BLaER1 treated with 17β-estradiol and CSF1 and Interleukin-3, amounts not matched to agents 10 nM and 100 nM (cell line): ENCODE results near the gene PROZ.
A peak's percentile ranks its signal among the peaks of the same experiment; 100 is the strongest.

Experiments
- H3K27ac ChIP-seq, 11 experiments: shearing (Covaris generic); formaldehyde crosslinking; 2 replicates each; pipeline ENCODE4 v1.8.1; 2022
- H3K27me3 ChIP-seq, 11 experiments: shearing (Covaris generic); formaldehyde crosslinking; 2 replicates each; pipeline ENCODE4 v1.8.1; 2022
- H3K36me3 ChIP-seq, 11 experiments: shearing (Covaris generic); formaldehyde crosslinking; 2 replicates each; pipeline ENCODE4 v1.8.1; 2022
- H3K4me1 ChIP-seq, 10 experiments: shearing (Covaris generic); formaldehyde crosslinking; 2 replicates each; pipeline ENCODE4 v1.8.1; 2022
- H3K4me2 ChIP-seq, 11 experiments: shearing (Covaris generic); formaldehyde crosslinking; 2 replicates each; pipeline ENCODE4 v1.8.1; 2022
- H3K4me3 ChIP-seq, 10 experiments: shearing (Covaris generic); formaldehyde crosslinking; 2 replicates each; pipeline ENCODE4 v1.8.1; 2022
- H3K9ac ChIP-seq, 11 experiments: shearing (Covaris generic); formaldehyde crosslinking; 2 replicates each; pipeline ENCODE4 v1.8.1; 2022
- H3K9me3 ChIP-seq, 11 experiments: shearing (Covaris generic); formaldehyde crosslinking; replicated peaks in 1 of 11; 2 replicates each; pipeline ENCODE4 v1.8.1; 2022
- H4K20me1 ChIP-seq, 11 experiments: shearing (Covaris generic); formaldehyde crosslinking; 2 replicates each; pipeline ENCODE4 v1.8.1; 2022
- Cebpa-rat ChIP-seq, 11 experiments: shearing (Covaris generic); IDR thresholded peaks; 2 replicates each; pipeline ENCODE4 v1.8.1; 2022

Gene PROZ

DNA sequence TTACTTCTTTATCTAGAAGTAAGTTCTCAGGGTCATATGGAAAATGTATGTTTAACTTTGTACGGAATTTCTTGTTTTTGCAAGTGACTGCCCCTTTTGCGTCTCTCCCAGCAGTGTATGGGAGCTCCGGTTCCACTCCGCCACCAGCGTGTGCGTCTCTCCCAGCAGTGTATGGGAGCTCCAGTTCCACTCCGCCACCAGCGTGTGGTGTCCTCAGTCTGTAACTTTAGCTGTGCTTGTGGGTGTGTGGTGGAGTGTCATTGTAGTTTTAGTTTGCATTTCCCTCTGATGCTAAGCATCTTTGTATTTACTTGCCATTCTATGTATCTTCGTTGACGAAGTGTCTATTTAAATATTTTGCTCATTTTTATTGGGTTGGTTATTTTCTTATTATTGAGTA lies 53.3 kb downstream of the PROZ start:
- peak overlapping the region; percentile 79 to 96 (median 90); a peak in 17 of 22 replicates for H3K4me2 ChIP-seq
- H3K4me1 ChIP-seq = peaks cover 27 to 73% (median 43%) of the 10 kb centered on the region in 10 experiments
- peak overlapping the region in 3 of 10 experiments; percentile 86 to 87 (median 86); a peak in 3 of 20 replicates for H3K4me3 ChIP-seq
- H3K9me3 ChIP-seq = 0 out of 22 replicates have a peak, but pooled peaks cover 0 to 3% (median 0%) of the 10 kb centered on the region in 11 experiments
- H3K36me3 ChIP-seq = peaks cover 23 to 46% (median 41%) of the 10 kb centered on the region in 11 experiments
- no peaks in the 10 kb centered on the region for H3K27me3 ChIP-seq
- no peak for TF ChIP-seq Cebpa-rat (IDR thresholded peaks at IDR 0.05)
- peaks cover 59 to 74% (median 68%) of the 10 kb centered on the region in 11 experiments for H4K20me1 ChIP-seq
- no peak overlapping the region for H3K27ac ChIP-seq
- H3K9ac ChIP-seq = no peak overlapping the region

DNA sequence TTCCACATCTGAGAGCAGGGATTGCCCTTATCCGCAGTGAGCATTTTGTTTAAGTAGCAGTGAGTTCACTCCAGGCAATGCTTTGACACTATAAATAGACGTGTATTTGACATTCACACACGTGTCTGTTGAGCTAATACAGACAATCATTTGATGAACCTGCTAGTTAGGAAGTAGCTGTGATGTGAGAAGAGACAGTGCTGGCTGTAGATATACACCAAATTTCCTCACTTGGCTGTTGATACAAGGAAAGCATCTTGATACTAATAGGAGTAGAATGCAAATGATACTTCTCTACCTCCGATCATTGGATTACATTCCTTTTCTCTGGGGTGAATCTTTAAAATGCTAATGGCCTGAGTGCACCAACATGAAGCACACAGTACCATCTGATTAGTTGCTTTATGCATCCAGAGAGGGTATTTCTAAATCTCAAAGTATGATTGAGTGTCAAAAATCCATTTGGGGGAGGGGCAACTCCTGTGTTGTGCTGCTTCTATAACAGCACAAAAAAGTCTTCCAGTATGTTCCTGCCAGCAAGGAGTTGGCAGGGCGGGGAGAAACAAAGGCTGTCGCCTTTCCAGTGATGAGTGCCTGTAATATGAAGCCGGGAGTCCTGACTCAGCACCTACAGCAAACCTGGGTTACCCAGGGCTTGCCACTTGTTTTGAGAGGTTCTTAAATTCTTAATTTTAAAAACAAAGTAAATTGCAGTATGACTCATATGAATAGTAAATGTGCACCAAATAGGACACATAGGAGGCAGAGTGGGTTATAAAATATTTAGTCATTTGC lies 58.0 kb downstream of the PROZ start:
- no peak overlapping the region; a peak in 1 of 22 replicates for H3K27ac ChIP-seq
- no peak for TF ChIP-seq Cebpa-rat (IDR thresholded peaks at IDR 0.05)
- peaks cover 56 to 73% (median 68%) of the 10 kb centered on the region in 11 experiments for H3K36me3 ChIP-seq
- H3K4me3 ChIP-seq = no peak overlapping the region
- H3K27me3 ChIP-seq = no peaks in the 10 kb centered on the region
- H3K9ac ChIP-seq = peak overlapping the region in 1 of 11 experiments; percentile 38; a peak in 1 of 22 replicates
- peaks cover 95 to 100% (median 100%) of the 10 kb centered on the region in 11 experiments for H4K20me1 ChIP-seq
- peaks cover 3 to 64% (median 22%) of the 10 kb centered on the region in 10 experiments for H3K4me1 ChIP-seq
- H3K9me3 ChIP-seq = 0 out of 22 replicates have a peak, but pooled peaks cover 0 to 3% (median 0%) of the 10 kb centered on the region in 11 experiments
- peak overlapping the region in 4 of 11 experiments; percentile 12 to 46 (median 30); a peak in 5 of 22 replicates for H3K4me2 ChIP-seq

DNA sequence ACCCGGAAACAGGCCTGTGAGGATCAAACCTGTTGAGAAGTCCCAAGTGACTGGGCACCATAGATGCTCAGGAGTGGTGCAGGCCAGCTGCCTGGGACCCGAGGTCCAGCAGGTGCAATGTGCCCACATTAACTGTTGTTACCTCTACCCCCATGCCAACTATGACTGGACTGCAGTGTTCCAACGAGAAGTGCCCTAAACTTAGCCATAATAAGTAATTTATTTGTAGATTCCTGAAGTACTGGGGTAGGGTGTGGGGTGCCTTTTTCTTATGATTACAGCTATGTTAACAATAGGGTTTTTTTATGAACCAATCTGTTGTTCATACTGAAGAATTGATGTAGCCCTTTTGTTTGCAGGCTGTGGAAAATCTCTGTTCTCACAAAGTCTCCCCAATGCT lies 60.1 kb downstream of the PROZ start:
- Histone ChIP-seq H3K36me3 (peaks cover 60 to 74% (median 68%) of the 10 kb centered on the region in 11 experiments), H3K9me3 (no peaks in the 10 kb centered on the region), H3K4me1 (peaks cover 0 to 43% (median 10%) of the 10 kb centered on the region in 10 experiments; a peak in 9 of 20 replicates), H3K27me3 (no peaks in the 10 kb centered on the region), H3K4me3 (no peak overlapping the region), H3K4me2 (no peak overlapping the region), H4K20me1 (peaks cover 96 to 100% (median 100%) of the 10 kb centered on the region in 11 experiments), H3K27ac (no peak overlapping the region), H3K9ac (no peak overlapping the region)
- no peak for TF ChIP-seq Cebpa-rat (IDR thresholded peaks at IDR 0.05)

DNA sequence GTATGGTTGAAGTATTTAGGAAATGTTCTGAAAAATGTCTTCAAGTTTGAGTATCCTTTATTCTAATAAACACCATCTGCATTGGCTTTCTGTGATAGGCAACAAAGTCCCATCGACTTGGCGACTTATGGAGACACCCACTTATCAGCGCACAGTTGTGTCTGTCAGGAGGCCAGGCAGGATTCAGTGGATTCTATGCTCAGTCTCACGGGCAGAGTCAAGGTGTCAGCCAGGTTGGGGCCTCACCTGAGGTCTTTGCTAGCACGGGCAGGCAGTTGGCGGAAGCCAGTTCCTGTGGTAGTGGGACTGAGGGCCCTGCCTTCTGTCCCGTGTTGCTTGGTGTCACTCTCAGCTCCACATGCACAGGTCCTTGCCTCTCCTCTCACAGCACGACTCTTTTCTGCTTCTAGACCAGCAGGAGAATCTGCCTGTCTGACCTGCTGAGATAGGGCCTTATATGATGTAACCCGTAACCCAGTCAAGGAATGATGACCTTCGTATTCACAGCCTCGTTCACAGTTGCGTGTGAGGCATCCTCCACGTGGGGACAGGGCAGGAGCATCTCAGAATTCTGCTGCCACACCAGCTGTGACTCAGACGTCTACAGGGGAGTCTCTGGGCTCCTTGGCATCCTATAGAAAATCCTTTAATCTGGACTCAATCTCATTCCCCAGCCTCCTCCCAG lies 61.0 kb downstream of the PROZ start:
- Histone ChIP-seq H3K27ac (no peak overlapping the region), H3K27me3 (no peaks in the 10 kb centered on the region), H3K9ac (no peak overlapping the region), H3K4me1 (peaks cover 0 to 35% (median 10%) of the 10 kb centered on the region in 10 experiments; a peak in 9 of 20 replicates), H3K4me3 (no peak overlapping the region), H3K4me2 (no peak overlapping the region), H4K20me1 (peaks cover 94 to 100% (median 99%) of the 10 kb centered on the region in 11 experiments), H3K9me3 (no peaks in the 10 kb centered on the region), H3K36me3 (peaks cover 61 to 74% (median 69%) of the 10 kb centered on the region in 11 experiments)
- TF ChIP-seq Cebpa-rat (IDR thresholded peaks at IDR 0.05) = no peak

DNA sequence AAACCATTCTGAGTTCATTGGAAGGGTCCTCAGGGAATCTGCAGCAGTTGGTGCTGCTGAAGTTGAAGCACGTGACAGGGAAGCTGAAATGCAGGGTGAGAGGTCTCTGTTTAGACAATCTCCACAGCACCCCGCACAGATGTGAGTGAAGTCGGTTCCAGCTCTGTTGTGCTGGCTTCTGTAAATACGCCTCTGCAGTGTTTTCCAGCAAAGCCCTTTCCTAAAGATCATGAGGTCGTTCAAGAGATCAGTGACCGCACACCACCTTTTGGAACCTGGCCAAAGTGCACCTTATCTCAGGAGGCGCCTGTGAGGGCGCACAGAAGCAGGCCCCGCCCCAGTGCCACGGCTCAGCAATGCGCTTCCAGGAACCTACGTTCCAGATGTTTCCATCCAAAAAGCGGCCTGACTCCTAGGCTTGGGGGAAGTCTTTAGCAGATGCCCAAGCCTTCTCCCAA lies 61.7 kb downstream of the PROZ start:
- TF ChIP-seq Cebpa-rat (IDR thresholded peaks at IDR 0.05) = no peak
- Histone ChIP-seq H4K20me1 (peaks cover 92 to 100% (median 99%) of the 10 kb centered on the region in 11 experiments), H3K36me3 (peaks cover 69 to 76% (median 73%) of the 10 kb centered on the region in 11 experiments), H3K27me3 (no peaks in the 10 kb centered on the region), H3K4me2 (no peak overlapping the region), H3K27ac (no peak overlapping the region), H3K4me3 (no peak overlapping the region), H3K4me1 (peaks cover 0 to 27% (median 7%) of the 10 kb centered on the region in 10 experiments; a peak in 9 of 20 replicates), H3K9me3 (no peaks in the 10 kb centered on the region), H3K9ac (no peak overlapping the region)

DNA sequence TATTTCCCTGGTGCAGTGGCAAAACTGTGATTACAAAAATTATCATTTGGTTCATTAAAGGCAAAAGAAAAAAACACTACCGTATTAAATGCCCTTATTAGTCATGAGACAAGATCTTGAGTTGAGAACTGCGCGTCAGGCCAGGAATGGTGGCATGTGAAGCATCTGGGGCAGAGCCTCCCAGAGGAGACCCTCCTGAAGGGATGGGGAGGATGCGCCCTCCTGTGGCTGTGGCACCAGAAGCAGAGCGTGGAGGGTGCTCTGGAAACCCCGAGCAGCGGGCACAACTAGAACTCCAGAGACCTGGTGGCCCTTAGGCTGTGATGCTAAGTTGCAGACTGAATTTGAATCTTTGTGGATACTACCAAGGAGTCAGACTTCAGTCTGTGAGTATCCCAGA lies 62.4 kb downstream of the PROZ start:
- H3K4me3 ChIP-seq = no peak overlapping the region
- no peak overlapping the region for H3K9ac ChIP-seq
- H3K27me3 ChIP-seq = no peaks in the 10 kb centered on the region
- H3K9me3 ChIP-seq = no peaks in the 10 kb centered on the region
- TF ChIP-seq Cebpa-rat (IDR thresholded peaks at IDR 0.05) = no peak
- peaks cover 0 to 20% (median 4%) of the 10 kb centered on the region in 10 experiments; a peak in 8 of 20 replicates for H3K4me1 ChIP-seq
- H3K36me3 ChIP-seq = peaks cover 76 to 83% (median 81%) of the 10 kb centered on the region in 11 experiments
- H3K4me2 ChIP-seq = no peak overlapping the region
- no peak overlapping the region for H3K27ac ChIP-seq
- peaks cover 88 to 100% (median 99%) of the 10 kb centered on the region in 11 experiments for H4K20me1 ChIP-seq
